Measurements from ENCODE around the gene GPR101.
A peak's percentile ranks its signal among the peaks of the same experiment; 100 is the strongest.

DNA sequence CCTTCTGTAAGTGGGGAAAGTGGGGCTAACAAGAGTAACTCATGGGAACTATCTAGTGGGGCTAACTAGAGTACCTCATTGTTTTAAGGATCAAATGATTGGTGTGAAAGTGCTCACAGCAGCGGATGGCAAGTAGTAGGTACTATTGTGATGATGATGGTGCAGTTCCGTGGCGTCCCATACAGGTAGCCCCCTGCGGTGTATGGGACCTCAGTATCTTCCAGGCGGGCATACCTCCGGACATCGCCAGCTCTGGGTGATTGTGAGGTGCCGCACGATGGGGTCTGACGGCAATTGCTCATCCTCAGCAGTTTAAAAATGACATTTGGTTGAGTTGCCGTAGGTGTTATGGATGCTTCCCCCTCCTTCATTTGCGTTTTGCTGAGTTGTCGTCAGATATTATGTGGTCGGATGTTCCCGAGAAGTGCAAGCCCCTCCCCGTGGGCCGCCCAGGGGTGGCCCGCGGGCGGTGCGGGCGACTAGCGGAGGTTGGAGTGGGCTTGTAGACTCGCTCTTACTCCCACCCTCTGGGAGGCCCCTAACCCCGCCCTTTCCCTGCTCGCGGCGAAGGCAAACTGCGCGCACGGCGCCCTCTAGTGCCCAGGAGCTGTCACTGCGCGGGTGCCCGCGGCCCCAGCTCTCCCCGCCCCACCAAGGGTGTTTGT lies 18.3 kb upstream of the GPR101 start:
- TF ChIP-seq, protein P1, sequence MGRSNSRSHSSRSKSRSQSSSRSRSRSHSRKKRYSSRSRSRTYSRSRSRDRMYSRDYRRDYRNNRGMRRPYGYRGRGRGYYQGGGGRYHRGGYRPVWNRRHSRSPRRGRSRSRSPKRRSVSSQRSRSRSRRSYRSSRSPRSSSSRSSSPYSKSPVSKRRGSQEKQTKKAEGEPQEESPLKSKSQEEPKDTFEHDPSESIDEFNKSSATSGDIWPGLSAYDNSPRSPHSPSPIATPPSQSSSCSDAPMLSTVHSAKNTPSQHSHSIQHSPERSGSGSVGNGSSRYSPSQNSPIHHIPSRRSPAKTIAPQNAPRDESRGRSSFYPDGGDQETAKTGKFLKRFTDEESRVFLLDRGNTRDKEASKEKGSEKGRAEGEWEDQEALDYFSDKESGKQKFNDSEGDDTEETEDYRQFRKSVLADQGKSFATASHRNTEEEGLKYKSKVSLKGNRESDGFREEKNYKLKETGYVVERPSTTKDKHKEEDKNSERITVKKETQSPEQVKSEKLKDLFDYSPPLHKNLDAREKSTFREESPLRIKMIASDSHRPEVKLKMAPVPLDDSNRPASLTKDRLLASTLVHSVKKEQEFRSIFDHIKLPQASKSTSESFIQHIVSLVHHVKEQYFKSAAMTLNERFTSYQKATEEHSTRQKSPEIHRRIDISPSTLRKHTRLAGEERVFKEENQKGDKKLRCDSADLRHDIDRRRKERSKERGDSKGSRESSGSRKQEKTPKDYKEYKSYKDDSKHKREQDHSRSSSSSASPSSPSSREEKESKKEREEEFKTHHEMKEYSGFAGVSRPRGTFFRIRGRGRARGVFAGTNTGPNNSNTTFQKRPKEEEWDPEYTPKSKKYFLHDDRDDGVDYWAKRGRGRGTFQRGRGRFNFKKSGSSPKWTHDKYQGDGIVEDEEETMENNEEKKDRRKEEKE (IDR thresholded peaks at IDR 0.05; ENCODE audit: borderline replicate concordance in 1 of 2, control insufficient read depth in 1 of 2, low read depth in 2 of 2, low read length in 1 of 2) = no peak
- TF ChIP-seq, protein P2, sequence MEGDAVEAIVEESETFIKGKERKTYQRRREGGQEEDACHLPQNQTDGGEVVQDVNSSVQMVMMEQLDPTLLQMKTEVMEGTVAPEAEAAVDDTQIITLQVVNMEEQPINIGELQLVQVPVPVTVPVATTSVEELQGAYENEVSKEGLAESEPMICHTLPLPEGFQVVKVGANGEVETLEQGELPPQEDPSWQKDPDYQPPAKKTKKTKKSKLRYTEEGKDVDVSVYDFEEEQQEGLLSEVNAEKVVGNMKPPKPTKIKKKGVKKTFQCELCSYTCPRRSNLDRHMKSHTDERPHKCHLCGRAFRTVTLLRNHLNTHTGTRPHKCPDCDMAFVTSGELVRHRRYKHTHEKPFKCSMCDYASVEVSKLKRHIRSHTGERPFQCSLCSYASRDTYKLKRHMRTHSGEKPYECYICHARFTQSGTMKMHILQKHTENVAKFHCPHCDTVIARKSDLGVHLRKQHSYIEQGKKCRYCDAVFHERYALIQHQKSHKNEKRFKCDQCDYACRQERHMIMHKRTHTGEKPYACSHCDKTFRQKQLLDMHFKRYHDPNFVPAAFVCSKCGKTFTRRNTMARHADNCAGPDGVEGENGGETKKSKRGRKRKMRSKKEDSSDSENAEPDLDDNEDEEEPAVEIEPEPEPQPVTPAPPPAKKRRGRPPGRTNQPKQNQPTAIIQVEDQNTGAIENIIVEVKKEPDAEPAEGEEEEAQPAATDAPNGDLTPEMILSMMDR (IDR thresholded peaks at IDR 0.05 in 2 of 3, conservative IDR thresholded peaks at IDR 0.05 in 1 of 3; ENCODE audit: insufficient read depth in 2 of 3, low read depth in 1 of 3, low read length in 3 of 3) = peak; percentile 83 to 86 (median 84)
- TF ChIP-seq, protein P3, sequence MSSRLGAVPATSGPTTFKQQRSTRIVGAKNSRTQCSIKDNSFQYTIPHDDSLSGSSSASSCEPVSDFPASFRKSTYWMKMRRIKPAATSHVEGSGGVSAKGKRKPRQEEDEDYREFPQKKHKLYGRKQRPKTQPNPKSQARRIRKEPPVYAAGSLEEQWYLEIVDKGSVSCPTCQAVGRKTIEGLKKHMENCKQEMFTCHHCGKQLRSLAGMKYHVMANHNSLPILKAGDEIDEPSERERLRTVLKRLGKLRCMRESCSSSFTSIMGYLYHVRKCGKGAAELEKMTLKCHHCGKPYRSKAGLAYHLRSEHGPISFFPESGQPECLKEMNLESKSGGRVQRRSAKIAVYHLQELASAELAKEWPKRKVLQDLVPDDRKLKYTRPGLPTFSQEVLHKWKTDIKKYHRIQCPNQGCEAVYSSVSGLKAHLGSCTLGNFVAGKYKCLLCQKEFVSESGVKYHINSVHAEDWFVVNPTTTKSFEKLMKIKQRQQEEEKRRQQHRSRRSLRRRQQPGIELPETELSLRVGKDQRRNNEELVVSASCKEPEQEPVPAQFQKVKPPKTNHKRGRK (tag; IDR thresholded peaks at IDR 0.05) = no peak
- TF ChIP-seq SIX5 (IDR thresholded peaks at IDR 0.05; ENCODE audit: borderline replicate concordance in 1 of 2, insufficient read depth in 1 of 2, low read depth in 1 of 2, low read length in 2 of 2) (no peak), POLR2AphosphoS5 (IDR thresholded peaks at IDR 0.05; ENCODE audit: control insufficient read depth, insufficient read depth, low read depth, low read length) (no peak), JUN (IDR thresholded peaks at IDR 0.05; ENCODE audit: borderline replicate concordance, low read depth, low read length) (no peak), JUN (CRISPR knock-in tag; IDR thresholded peaks at IDR 0.05; ENCODE audit: borderline replicate concordance) (no peak), ZNF696 (CRISPR knock-in tag; conservative IDR thresholded peaks at IDR 0.05) (no peak), POLR2A (conservative IDR thresholded peaks at IDR 0.05) (no peak), POLR2AphosphoS2 (IDR thresholded peaks at IDR 0.05; ENCODE audit: low read length) (no peak), MEIS2 (IDR thresholded peaks at IDR 0.05; ENCODE audit: partially characterized antibody) (no peak), SRF (CRISPR knock-in tag; IDR thresholded peaks at IDR 0.05) (no peak)
- TF ChIP-seq, protein P4, sequence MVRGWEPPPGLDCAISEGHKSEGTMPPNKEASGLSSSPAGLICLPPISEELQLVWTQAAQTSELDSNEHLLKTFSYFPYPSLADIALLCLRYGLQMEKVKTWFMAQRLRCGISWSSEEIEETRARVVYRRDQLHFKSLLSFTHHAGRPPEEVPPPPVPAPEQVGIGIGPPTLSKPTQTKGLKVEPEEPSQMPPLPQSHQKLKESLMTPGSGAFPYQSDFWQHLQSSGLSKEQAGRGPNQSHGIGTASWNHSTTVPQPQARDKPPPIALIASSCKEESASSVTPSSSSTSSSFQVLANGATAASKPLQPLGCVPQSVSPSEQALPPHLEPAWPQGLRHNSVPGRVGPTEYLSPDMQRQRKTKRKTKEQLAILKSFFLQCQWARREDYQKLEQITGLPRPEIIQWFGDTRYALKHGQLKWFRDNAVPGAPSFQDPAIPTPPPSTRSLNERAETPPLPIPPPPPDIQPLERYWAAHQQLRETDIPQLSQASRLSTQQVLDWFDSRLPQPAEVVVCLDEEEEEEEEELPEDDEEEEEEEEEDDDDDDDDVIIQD (CRISPR knock-in tag; IDR thresholded peaks at IDR 0.05) = no peak
- TF ChIP-seq, protein P5, sequence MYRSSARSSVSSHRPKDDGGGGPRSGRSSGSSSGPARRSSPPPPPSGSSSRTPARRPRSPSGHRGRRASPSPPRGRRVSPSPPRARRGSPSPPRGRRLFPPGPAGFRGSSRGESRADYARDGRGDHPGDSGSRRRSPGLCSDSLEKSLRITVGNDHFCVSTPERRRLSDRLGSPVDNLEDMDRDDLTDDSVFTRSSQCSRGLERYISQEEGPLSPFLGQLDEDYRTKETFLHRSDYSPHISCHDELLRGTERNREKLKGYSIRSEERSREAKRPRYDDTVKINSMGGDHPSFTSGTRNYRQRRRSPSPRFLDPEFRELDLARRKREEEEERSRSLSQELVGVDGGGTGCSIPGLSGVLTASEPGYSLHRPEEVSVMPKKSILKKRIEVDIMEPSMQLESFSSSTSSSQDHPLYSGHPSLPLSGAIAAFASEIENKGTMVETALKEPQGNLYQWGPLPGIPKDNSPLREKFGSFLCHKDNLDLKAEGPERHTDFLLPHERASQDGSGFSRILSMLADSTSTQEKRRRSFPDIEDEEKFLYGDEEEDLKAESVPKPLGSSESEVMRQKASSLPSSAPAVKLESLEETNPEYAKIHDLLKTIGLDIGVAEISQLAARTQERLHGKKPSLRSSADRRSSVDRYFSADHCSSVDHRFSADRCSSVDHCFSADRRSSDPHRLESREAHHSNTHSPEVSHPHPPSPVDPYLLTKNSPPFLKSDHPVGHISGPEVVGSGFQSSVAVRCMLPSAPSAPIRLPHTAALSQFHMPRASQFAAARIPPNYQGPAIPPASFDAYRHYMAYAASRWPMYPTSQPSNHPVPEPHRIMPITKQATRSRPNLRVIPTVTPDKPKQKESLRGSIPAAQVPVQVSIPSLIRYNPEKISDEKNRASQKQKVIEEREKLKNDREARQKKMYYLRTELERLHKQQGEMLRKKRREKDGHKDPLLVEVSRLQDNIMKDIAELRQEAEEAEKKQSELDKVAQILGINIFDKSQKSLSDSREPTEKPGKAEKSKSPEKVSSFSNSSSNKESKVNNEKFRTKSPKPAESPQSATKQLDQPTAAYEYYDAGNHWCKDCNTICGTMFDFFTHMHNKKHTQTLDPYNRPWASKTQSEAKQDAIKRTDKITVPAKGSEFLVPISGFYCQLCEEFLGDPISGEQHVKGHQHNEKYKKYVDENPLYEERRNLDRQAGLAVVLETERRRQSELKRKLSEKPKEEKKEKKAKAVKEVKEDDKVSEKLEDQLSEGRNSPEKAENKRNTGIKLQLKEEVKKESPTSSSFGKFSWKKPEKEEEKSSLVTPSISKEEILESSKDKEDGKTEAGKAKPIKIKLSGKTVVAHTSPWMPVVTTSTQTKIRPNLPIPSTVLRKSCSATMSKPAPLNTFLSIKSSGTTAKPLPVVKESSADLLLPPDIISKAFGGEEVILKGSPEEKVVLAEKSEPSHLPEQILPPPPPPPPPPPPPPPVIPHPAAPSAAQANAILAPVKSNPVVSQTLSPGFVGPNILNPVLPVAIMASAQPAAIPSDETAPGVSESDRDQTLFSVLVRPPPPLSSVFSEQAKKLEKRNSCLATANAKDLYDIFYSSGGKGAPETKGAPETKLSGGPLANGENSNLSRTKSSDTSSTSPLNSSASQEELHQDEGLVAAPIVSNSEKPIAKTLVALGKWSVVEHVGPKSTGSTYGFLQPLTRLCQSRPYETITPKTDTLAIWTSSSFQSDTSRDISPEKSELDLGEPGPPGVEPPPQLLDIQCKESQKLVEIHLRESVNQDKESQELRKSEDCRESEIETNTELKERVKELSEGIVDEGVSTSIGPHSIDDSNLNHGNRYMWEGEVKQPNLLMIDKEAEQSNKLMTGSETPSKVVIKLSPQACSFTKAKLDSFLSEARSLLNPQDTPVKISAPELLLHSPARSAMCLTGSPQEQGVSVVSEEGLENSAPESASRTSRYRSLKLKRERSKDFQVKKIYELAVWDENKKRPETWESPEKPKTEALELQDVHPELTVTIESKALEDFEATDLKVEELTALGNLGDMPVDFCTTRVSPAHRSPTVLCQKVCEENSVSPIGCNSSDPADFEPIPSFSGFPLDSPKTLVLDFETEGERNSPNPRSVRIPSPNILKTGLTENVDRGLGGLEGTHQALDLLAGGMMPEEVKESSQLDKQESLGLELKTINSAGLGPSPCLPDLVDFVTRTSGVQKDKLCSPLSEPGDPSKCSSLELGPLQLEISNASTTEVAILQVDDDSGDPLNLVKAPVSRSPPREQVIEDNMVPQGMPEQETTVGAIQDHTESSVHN (IDR thresholded peaks at IDR 0.05; ENCODE audit: borderline replicate concordance in 1 of 2, low read depth in 1 of 2) = no peak
